HepG2 (cell line): ENCODE data around the gene BMPR1B. TPM values are rescaled to one million over a fixed set of nuclear protein-coding genes. Genes with fewer than 3 reads are reported as not detected.

Experiments used
- ATAC-seq: fragments of 200-7000 bp; cut with Tn5 transposase; 3 replicates; pipeline ENCODE4 v1.9.1; 2020; ENCODE audit warnings: mild to moderate bottlenecking, moderate library complexity
- BruUV-seq: library from RNA; stranded (reverse); fragments of 400-500 nt; replicated peaks from 2 replicates; lab custom pipeline; 2021; lab: Mats Ljungman, UMichigan
- CTCF ChIA-PET: fragments of 300-600 bp; formaldehyde crosslinking; extraction: SDS; loops from one replicate; lab custom pipeline; 2021; ENCODE audit warnings: low total read pairs, inconsistent platforms, low intra/inter-chr PET ratio; lab: Yijun Ruan, JAX
- POLR2A ChIA-PET: fragments of 350-600 bp; sonication (Branson Sonifier 250); formaldehyde crosslinking; loops from one replicate; lab custom pipeline; 2020; ENCODE audit warnings: antibody characterized with exemption, inconsistent platforms; lab: Yijun Ruan, JAX
- DNase-seq: peaks from one replicate; pipeline ENCODE4 v3.0.0-alpha.2; 2015; ENCODE audit warnings: low spot score
- FAIRE-seq: peaks from 3 replicates; lab custom pipeline; 2011; peaks lifted over from hg19 to GRCh38; lab: Jason Lieb, UNC
- H2AFZ ChIP-seq: one replicate; pipeline ENCODE4 v1.6.1; 2011; ENCODE audit warnings: low read length, inconsistent platforms
- H3K27ac ChIP-seq: fragments of 300-600 bp; 3 replicates; pipeline ENCODE4 v1.8.0; 2011; ENCODE audit warnings: mixed run types, mild to moderate bottlenecking, mixed read lengths, low read length, inconsistent platforms; ENCODE audit not compliant: insufficient read depth; ENCODE audit errors: extremely low read length
- H3K27me3 ChIP-seq, 2 experiments: fragments of 200-600 bp in 1 of 2; 2 replicates in 1 of 2; 3 replicates in 1 of 2; pipeline versions ENCODE4 v1.6.0 to v1.8.0; 2011; ENCODE audit warnings: low read length in 2 of 2, mild to moderate bottlenecking in 2 of 2, moderate library complexity in 2 of 2, inconsistent platforms in 1 of 2; ENCODE audit not compliant: insufficient read depth in 2 of 2, control insufficient read depth in 1 of 2
- H3K36me3 ChIP-seq, 2 experiments: fragments of 200-600 bp in 1 of 2; replicated peaks in 1 of 2; 2 replicates in 1 of 2; 3 replicates in 1 of 2; pipeline versions ENCODE4 v1.5.1 to v1.8.0; 2011; ENCODE audit warnings: low read length in 2 of 2, inconsistent platforms in 1 of 2; ENCODE audit not compliant: insufficient read depth in 2 of 2, control insufficient read depth in 1 of 2
- H3K4me1 ChIP-seq: 2 replicates; pipeline ENCODE4 v1.5.1; 2012; ENCODE audit warnings: low read length, inconsistent platforms; ENCODE audit not compliant: insufficient read depth
- H3K4me2 ChIP-seq: 2 replicates; pipeline ENCODE4 v1.6.0; 2011; ENCODE audit warnings: low read depth, low read length, inconsistent platforms
- H3K4me3 ChIP-seq, 3 experiments: fragments of 200-600 bp in 1 of 3; sonication (generic), shearing (Covaris generic) in 1 of 3; replicated peaks in 1 of 3; 2 replicates each; pipeline ENCODE4 v1.5.1; 2011 to 2016; ENCODE audit warnings: low read length in 3 of 3, inconsistent platforms in 2 of 3, low read depth in 2 of 3, mild to moderate bottlenecking in 2 of 3, control low read depth in 1 of 3, mixed read lengths in 1 of 3; ENCODE audit not compliant: insufficient read depth in 1 of 3
- H3K79me2 ChIP-seq: one replicate; pipeline ENCODE4 v1.6.1; 2011; ENCODE audit warnings: low read length, inconsistent platforms; ENCODE audit not compliant: insufficient read depth
- H3K9ac ChIP-seq: 2 replicates; pipeline ENCODE4 v1.6.0; 2011; ENCODE audit warnings: mild to moderate bottlenecking, low read depth, low read length, inconsistent platforms; ENCODE audit not compliant: insufficient read depth
- H3K9me3 ChIP-seq: 2 replicates; pipeline ENCODE4 v1.5.1; 2012; ENCODE audit warnings: mild to moderate bottlenecking, low read length
- H4K20me1 ChIP-seq: 2 replicates; pipeline ENCODE4 v1.6.0; 2011; ENCODE audit warnings: inconsistent platforms, mild to moderate bottlenecking, low read length, moderate library complexity; ENCODE audit not compliant: insufficient read depth
- BHLHE40 ChIP-seq: IDR thresholded peaks from 2 replicates; pipeline ENCODE4 v1.6.1; 2011; ENCODE audit warnings: low read length, improper control_type of control experiment
- KLF6 ChIP-seq: IDR thresholded peaks from 2 replicates; pipeline ENCODE4 v1.8.0; 2016; ENCODE audit warnings: missing biosample characterization, missing genetic modification reagents
- LCORL ChIP-seq, 2 experiments: fragments of 450-650 bp in 1 of 2; sonication (generic) in 1 of 2; formaldehyde crosslinking in 1 of 2; IDR thresholded peaks; 2 replicates each; pipeline versions ENCODE4 v1.5.0 to v1.6.1; 2017 to 2020; ENCODE audit warnings: antibody characterized with exemption in 1 of 2, missing genetic modification reagents in 1 of 2
- MTF1 ChIP-seq: sonication (generic); formaldehyde crosslinking; IDR thresholded peaks from 2 replicates; pipeline ENCODE4 v1.5.0; 2020; ENCODE audit warnings: missing genetic modification reagents
- MYNN ChIP-seq: sonication (generic); formaldehyde crosslinking; IDR thresholded peaks from 2 replicates; pipeline ENCODE4 v1.4.0; 2020; ENCODE audit warnings: mild to moderate bottlenecking, low read depth, missing genetic modification reagents
- PCBP2 ChIP-seq: fragments of 200-400 bp; formaldehyde crosslinking; optimal IDR thresholded peaks from 2 replicates; pipeline ENCODE3; 2018; ENCODE audit warnings: low read length, low read depth; ENCODE audit not compliant: poor library complexity, severe bottlenecking
- RARG ChIP-seq: sonication (generic); formaldehyde crosslinking; IDR thresholded peaks from 2 replicates; pipeline ENCODE4 v1.4.0; 2020; ENCODE audit warnings: low read depth, mild to moderate bottlenecking, missing genetic modification reagents
- TFE3 ChIP-seq: IDR thresholded peaks from 2 replicates; pipeline ENCODE4 v1.6.1; 2016
- ZNF232 ChIP-seq: sonication (generic); formaldehyde crosslinking; IDR thresholded peaks from 2 replicates; pipeline ENCODE4 v1.4.0; 2020; ENCODE audit warnings: missing genetic modification reagents, borderline replicate concordance
- ZNF30 ChIP-seq: sonication (generic); formaldehyde crosslinking; IDR thresholded peaks from 2 replicates; pipeline ENCODE4 v1.5.0; 2020; ENCODE audit warnings: mild to moderate bottlenecking, missing genetic modification reagents
- ZNF331 ChIP-seq: sonication (generic); formaldehyde crosslinking; IDR thresholded peaks from 2 replicates; pipeline ENCODE4 v1.4.0; 2020; ENCODE audit warnings: missing genetic modification reagents
- ZNF496 ChIP-seq: sonication (generic); formaldehyde crosslinking; IDR thresholded peaks from 2 replicates; pipeline ENCODE4 v1.8.1; 2023; ENCODE audit warnings: mild to moderate bottlenecking, moderate library complexity, missing genetic modification reagents; ENCODE audit not compliant: insufficient replicate concordance
- ZNF775 ChIP-seq: sonication (generic); formaldehyde crosslinking; IDR thresholded peaks from 2 replicates; pipeline ENCODE4 v1.4.0; 2020; ENCODE audit warnings: missing genetic modification reagents, mild to moderate bottlenecking, moderate library complexity, borderline replicate concordance
- WGBS: methylation state at CpG from one replicate; pipeline ENCODE4 v1.1.6; 2017; ENCODE audit warnings: low lambda C conversion rate; 5-methylcytosine and 5-hydroxymethylcytosine counted together
- in situ Hi-C: cut with HindIII; loops from 2 replicates; pipeline ENCODE4 v1.10.0; 2017; ENCODE audit warnings: low pct_unique_long_range_greater_than_20kb; ENCODE audit not compliant: extremely low pct_ligation_motif_present
- intact Hi-C: fragments of 100-400 bp; cut with micrococcal nuclease; formaldehyde crosslinking; loops from one replicate; pipeline ENCODE4 v1.10.0; 2022; ENCODE audit not compliant: unreplicated experiment
- polyA plus RNA-seq, 8 experiments: library from polyadenylated mRNA; depleted of rRNA in 3 of 8; stranded (reverse) in 7 of 8; unstranded in 1 of 8; fragments of >200 nt; fragmentation: Illumina TruSeq in 4 of 8; extraction: Trizol in 4 of 8; gene quantifications; 2 replicates each; pipeline versions ENCODE4 v1.2.1 to v1.2.3, GENCODE V29; 2011 to 2016; ENCODE audit warnings: low read depth in 4 of 8, missing spikeins in 1 of 8, mixed read lengths in 1 of 8; ENCODE audit not compliant: insufficient read depth in 1 of 8
- total RNA-seq, 5 experiments: library from RNA; depleted of rRNA; stranded (reverse); fragments of >200 nt; fragmentation: Illumina TruSeq; extraction: Trizol; gene quantifications; 2 replicates each; pipeline ENCODE4 v1.2.3, GENCODE V29; 2016; ENCODE audit warnings: low read depth in 1 of 5
- TF ChIP-seq, protein P1 (sequence below): sonication (generic); formaldehyde crosslinking; IDR thresholded peaks from 2 replicates; pipeline ENCODE4 v1.9.0; 2022; ENCODE audit warnings: low read depth, missing genetic modification reagents
- TF ChIP-seq, protein P2 (sequence below): sonication (generic); formaldehyde crosslinking; IDR thresholded peaks from 2 replicates; pipeline ENCODE4 v1.4.0; 2020; ENCODE audit warnings: missing genetic modification reagents

The BMPR1B gene
- total and polyA plus RNA-seq, 2 of the 13 experiments (the other 11 are each of a cell fraction or from before 2014, with no cell fraction given), result 0.07 TPM; not detected in 1

DNA sequence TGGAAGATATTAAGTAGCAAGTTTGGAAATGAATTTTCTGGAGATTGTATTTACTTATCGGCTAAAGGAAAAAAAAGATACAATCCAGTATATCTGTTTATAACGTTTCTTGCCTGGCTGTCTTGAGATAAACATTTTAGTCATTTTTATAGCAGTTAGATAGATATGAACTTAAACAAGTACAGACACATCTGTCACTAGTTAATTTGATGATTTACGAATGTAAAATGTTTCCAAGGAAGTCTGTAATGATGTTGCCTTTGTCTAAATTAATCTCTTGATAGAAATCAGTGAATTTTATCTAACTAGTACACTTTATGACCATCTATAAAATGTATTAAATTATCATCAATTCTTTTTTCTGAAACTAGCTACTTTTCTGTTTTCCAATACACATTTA, 5.7 kb downstream of the BMPR1B start:
- Histone ChIP-seq H3K27ac (no peak overlapping the region), H3K36me3 (no peaks in the 10 kb centered on the region), H3K9me3 (no peaks in the 10 kb centered on the region), H3K4me1 (no peaks in the 10 kb centered on the region), H3K27me3 (peaks cover 1 to 32% of the 10 kb centered on the region in 2 experiments; a peak in 4 of 5 replicates), H3K4me3 (no peak overlapping the region), H3K9ac (no peak overlapping the region), H3K79me2 (no peaks in the 10 kb centered on the region), H3K4me2 (no peak overlapping the region), H4K20me1 (no peaks in the 10 kb centered on the region), H2AFZ (no peak overlapping the region)
- TF ChIP-seq RARG (CRISPR knock-in tag), result no peak
- TF ChIP-seq ZNF331 (CRISPR knock-in tag), result no peak
- TF ChIP-seq ZNF30 (CRISPR knock-in tag), result no peak
- TF ChIP-seq, protein P1, sequence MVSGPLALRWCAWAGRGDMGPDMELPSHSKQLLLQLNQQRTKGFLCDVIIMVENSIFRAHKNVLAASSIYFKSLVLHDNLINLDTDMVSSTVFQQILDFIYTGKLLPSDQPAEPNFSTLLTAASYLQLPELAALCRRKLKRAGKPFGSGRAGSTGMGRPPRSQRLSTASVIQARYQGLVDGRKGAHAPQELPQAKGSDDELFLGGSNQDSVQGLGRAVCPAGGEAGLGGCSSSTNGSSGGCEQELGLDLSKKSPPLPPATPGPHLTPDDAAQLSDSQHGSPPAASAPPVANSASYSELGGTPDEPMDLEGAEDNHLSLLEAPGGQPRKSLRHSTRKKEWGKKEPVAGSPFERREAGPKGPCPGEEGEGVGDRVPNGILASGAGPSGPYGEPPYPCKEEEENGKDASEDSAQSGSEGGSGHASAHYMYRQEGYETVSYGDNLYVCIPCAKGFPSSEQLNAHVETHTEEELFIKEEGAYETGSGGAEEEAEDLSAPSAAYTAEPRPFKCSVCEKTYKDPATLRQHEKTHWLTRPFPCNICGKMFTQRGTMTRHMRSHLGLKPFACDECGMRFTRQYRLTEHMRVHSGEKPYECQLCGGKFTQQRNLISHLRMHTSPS, result no peak
- TF ChIP-seq ZNF496 (CRISPR knock-in tag), result no peak
- no peak for TF ChIP-seq KLF6
- TF ChIP-seq MTF1, result no peak
- FAIRE-seq (no peak), ATAC-seq (no peak), DNase-seq (no peak)
- BruUV-seq, result no TSS peak
- 31% methylated on average over 3 of the region's 3 CpGs for WGBS
- ChIA-PET POLR2A (no interaction called here), CTCF (no interaction called here)
- intact Hi-C loops (no loop called here), in situ Hi-C loops (no loop called here)

DNA sequence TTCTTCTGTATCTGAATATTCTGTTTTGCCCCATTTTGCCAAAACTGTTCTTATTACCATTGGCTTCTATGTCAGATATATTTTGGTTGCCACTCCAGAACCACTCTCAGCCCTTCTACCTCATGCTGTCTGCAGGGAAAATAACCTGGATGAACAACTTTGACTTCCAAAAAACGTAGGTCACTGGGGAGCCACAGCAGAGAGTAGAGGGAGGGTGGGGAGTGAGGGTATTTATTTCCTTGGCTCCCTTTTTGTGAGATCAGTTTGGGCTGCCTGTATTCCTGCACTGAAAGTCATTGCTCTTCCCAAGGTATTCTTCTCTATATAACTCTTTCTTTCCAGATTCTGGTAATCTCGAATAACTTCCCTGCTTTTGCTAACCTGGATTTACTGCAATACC, 6.3 kb downstream of the BMPR1B start:
- Histone ChIP-seq H3K36me3 (no peaks in the 10 kb centered on the region), H3K4me1 (no peaks in the 10 kb centered on the region), H2AFZ (no peak overlapping the region), H3K4me2 (no peak overlapping the region), H4K20me1 (no peaks in the 10 kb centered on the region), H3K4me3 (no peak overlapping the region), H3K79me2 (no peaks in the 10 kb centered on the region), H3K9me3 (no peaks in the 10 kb centered on the region), H3K27ac (no peak overlapping the region), H3K9ac (no peak overlapping the region), H3K27me3 (peaks cover 0 to 26% of the 10 kb centered on the region in 2 experiments; a peak in 3 of 5 replicates)
- in situ Hi-C loops (no loop called here), intact Hi-C loops (no loop called here)
- no peak for ATAC-seq
- FAIRE-seq, result no peak
- CTCF ChIA-PET, result no interaction called here
- POLR2A ChIA-PET, result no interaction called here
- no peak for DNase-seq
- WGBS, result 0% methylated on average over 2 of the region's 2 CpGs
- BruUV-seq, result no TSS peak
- TF ChIP-seq ZNF232 (CRISPR knock-in tag) (no peak), ZNF775 (no peak), MYNN (CRISPR knock-in tag) (no peak), LCORL (IDR thresholded peaks at IDR 0.05) (no peak), LCORL (CRISPR knock-in tag; IDR thresholded peaks at IDR 0.05) (no peak), PCBP2 (no peak), BHLHE40 (no peak), TFE3 (CRISPR knock-in tag) (no peak)
- TF ChIP-seq, protein P2, sequence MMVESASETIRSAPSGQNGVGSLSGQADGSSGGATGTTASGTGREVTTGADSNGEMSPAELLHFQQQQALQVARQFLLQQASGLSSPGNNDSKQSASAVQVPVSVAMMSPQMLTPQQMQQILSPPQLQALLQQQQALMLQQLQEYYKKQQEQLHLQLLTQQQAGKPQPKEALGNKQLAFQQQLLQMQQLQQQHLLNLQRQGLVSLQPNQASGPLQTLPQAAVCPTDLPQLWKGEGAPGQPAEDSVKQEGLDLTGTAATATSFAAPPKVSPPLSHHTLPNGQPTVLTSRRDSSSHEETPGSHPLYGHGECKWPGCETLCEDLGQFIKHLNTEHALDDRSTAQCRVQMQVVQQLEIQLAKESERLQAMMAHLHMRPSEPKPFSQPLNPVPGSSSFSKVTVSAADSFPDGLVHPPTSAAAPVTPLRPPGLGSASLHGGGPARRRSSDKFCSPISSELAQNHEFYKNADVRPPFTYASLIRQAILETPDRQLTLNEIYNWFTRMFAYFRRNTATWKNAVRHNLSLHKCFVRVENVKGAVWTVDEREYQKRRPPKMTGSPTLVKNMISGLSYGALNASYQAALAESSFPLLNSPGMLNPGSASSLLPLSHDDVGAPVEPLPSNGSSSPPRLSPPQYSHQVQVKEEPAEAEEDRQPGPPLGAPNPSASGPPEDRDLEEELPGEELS, result no peak
